Ishikawa (cell line): ENCODE data around the gene NEURL4.

Experiments
- EGR1 ChIP-seq: IDR thresholded peaks from 2 replicates; pipeline ENCODE4 v1.6.1; 2012
- EP300 ChIP-seq: IDR thresholded peaks from 2 replicates; pipeline ENCODE4 v1.6.1; 2012; ENCODE audit warnings: borderline replicate concordance
- RAD21 ChIP-seq: IDR thresholded peaks from 2 replicates; pipeline ENCODE4 v1.6.1; 2012; ENCODE audit warnings: low read depth
- TAF1 ChIP-seq: IDR thresholded peaks from 2 replicates; pipeline ENCODE4 v1.6.1; 2012; ENCODE audit warnings: low read depth, mild to moderate bottlenecking
- YY1 ChIP-seq: IDR thresholded peaks from 2 replicates; pipeline ENCODE4 v1.6.1; 2012; ENCODE audit warnings: low read depth
- ZBTB7A ChIP-seq: IDR thresholded peaks from 2 replicates; pipeline ENCODE4 v1.6.1; 2012; ENCODE audit warnings: low read depth
- TF ChIP-seq, protein P1 (sequence below): IDR thresholded peaks from 2 replicates; pipeline ENCODE4 v1.6.1; 2012; ENCODE audit warnings: low read depth, mild to moderate bottlenecking
- TF ChIP-seq, protein P2 (sequence below): IDR thresholded peaks from 2 replicates; pipeline ENCODE4 v1.6.1; 2012

DNA sequence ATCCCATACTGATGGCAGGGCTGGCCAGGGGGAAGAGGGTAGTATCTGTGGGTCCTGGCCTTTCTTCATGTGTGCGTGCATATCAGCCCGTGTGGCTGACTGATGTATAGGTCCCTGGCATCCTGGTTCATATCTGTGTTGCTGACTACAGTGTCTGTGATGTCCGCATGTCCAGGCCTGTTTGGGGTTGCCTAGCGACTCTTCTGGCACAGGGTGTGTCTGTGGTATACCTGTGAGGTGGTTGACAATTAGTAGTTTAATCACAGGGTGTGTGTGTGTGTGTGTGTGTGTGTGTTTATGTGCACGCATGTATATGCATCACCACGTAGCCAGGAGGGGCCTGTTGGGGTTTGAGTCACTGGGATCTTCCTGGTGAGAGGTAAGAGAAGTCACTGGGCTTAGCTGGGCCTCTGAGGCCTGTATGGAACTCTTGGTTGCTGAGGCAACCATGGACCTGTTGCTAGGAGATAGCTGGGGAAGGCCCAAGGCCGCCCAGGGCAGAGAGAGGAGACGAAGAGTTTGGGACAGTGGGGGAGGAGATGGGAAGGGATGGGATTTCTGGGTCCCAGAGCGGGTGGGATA, 25.2 kb upstream of the NEURL4 start:
- TF ChIP-seq ZBTB7A (no peak), EP300 (no peak), EGR1 (no peak), YY1 (no peak), TAF1 (no peak), RAD21 (no peak)
- TF ChIP-seq, protein P1, sequence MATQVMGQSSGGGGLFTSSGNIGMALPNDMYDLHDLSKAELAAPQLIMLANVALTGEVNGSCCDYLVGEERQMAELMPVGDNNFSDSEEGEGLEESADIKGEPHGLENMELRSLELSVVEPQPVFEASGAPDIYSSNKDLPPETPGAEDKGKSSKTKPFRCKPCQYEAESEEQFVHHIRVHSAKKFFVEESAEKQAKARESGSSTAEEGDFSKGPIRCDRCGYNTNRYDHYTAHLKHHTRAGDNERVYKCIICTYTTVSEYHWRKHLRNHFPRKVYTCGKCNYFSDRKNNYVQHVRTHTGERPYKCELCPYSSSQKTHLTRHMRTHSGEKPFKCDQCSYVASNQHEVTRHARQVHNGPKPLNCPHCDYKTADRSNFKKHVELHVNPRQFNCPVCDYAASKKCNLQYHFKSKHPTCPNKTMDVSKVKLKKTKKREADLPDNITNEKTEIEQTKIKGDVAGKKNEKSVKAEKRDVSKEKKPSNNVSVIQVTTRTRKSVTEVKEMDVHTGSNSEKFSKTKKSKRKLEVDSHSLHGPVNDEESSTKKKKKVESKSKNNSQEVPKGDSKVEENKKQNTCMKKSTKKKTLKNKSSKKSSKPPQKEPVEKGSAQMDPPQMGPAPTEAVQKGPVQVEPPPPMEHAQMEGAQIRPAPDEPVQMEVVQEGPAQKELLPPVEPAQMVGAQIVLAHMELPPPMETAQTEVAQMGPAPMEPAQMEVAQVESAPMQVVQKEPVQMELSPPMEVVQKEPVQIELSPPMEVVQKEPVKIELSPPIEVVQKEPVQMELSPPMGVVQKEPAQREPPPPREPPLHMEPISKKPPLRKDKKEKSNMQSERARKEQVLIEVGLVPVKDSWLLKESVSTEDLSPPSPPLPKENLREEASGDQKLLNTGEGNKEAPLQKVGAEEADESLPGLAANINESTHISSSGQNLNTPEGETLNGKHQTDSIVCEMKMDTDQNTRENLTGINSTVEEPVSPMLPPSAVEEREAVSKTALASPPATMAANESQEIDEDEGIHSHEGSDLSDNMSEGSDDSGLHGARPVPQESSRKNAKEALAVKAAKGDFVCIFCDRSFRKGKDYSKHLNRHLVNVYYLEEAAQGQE, result no peak
- TF ChIP-seq, protein P2, sequence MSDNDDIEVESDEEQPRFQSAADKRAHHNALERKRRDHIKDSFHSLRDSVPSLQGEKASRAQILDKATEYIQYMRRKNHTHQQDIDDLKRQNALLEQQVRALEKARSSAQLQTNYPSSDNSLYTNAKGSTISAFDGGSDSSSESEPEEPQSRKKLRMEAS, result no peak
